Measurements from ENCODE around the gene CELA2B.

DNA sequence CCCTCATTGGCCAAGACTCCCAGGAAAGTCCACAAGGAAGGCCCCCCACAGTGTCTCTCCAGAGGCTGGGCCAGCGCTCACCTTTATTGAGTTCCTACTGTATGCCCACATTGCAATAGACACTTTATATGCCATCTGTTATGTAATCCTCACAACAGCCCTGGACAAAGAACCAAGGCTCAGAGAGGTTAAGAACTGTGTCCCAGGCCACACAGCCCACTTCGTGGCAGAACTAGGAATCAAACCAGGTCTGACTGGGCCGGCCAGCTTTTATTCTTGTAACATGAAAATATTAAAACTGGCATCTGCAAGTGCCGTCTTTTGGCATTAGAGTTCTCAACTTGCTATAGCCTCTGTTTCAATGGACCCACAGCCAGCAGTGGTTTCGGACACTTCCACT is 33.1 kb upstream of the CELA2B start:
- TF ChIP-seq POLR2AphosphoS5 (IDR thresholded peaks at IDR 0.05) (no peak), POLR2A (IDR thresholded peaks at IDR 0.05; ENCODE audit: low read depth) (no peak), EP300 (IDR thresholded peaks at IDR 0.05) (no peak)
- TF ChIP-seq, protein P1, sequence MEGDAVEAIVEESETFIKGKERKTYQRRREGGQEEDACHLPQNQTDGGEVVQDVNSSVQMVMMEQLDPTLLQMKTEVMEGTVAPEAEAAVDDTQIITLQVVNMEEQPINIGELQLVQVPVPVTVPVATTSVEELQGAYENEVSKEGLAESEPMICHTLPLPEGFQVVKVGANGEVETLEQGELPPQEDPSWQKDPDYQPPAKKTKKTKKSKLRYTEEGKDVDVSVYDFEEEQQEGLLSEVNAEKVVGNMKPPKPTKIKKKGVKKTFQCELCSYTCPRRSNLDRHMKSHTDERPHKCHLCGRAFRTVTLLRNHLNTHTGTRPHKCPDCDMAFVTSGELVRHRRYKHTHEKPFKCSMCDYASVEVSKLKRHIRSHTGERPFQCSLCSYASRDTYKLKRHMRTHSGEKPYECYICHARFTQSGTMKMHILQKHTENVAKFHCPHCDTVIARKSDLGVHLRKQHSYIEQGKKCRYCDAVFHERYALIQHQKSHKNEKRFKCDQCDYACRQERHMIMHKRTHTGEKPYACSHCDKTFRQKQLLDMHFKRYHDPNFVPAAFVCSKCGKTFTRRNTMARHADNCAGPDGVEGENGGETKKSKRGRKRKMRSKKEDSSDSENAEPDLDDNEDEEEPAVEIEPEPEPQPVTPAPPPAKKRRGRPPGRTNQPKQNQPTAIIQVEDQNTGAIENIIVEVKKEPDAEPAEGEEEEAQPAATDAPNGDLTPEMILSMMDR (IDR thresholded peaks at IDR 0.05), result no peak

All from esophagus muscularis mucosa (tissue), 4 donors.